Measurements from ENCODE around the gene RNF144A.

DNA sequence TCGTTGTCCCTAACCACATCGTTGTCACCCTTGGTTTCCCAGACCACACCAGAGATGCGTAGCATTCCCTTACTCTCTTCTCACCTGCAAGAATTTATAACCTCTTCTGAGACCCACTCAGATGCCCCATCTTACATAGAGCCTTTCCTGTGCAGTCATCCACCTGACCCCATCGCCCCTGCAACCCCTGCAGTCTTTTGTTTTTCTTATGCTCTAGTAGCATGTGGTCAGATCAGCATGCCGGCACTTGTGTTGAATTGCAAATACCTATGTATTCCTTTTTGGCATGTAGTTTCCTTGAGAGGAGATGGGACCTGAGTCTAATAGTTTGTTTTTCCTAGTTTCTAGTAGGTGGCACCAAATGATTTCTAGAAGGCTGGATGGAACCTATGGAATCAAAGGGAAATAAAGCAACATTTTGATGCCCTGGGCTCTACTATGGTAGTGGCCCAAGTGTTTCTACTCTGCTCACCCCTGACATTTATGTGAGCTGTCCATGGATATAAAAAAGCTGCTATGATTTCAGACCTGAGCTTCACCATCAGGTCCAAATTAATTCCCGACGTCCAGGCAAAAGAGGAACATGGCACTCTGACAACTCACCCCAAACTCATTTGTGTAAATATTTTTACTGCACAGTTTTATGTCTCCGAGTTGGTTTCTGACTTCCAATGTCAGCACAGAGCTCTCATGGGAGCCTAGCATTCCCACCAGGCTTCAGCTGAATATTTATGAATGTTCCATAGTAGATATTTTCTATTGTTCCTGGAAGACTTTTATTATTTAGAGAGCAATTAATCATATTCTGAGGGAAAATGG is 143.6 kb downstream of the RNF144A start:
- TF ChIP-seq, protein P1, sequence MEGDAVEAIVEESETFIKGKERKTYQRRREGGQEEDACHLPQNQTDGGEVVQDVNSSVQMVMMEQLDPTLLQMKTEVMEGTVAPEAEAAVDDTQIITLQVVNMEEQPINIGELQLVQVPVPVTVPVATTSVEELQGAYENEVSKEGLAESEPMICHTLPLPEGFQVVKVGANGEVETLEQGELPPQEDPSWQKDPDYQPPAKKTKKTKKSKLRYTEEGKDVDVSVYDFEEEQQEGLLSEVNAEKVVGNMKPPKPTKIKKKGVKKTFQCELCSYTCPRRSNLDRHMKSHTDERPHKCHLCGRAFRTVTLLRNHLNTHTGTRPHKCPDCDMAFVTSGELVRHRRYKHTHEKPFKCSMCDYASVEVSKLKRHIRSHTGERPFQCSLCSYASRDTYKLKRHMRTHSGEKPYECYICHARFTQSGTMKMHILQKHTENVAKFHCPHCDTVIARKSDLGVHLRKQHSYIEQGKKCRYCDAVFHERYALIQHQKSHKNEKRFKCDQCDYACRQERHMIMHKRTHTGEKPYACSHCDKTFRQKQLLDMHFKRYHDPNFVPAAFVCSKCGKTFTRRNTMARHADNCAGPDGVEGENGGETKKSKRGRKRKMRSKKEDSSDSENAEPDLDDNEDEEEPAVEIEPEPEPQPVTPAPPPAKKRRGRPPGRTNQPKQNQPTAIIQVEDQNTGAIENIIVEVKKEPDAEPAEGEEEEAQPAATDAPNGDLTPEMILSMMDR (IDR thresholded peaks at IDR 0.05) = no peak
- TF ChIP-seq EZH2 (IDR thresholded peaks at IDR 0.05; ENCODE audit: borderline replicate concordance, insufficient read depth, low read depth, low read length, poor library complexity, severe bottlenecking) = no peak
